Nephron progenitor cell (in vitro differentiated cells): ENCODE measurements around the gene ZNF317.
A peak's percentile ranks its signal among the peaks of the same experiment; 100 is the strongest.

Experiments used
- DNase-seq: peaks from one replicate; pipeline ENCODE4 v3.0.0; 2021
- H3K27ac Mint-ChIP-seq: 2 replicates; pipeline ENCODE4 v1.8.0; 2021; ENCODE audit warnings: mild to moderate bottlenecking, moderate library complexity, mixed read lengths
- H3K27me3 Mint-ChIP-seq: 2 replicates; pipeline ENCODE4 v1.8.0; 2021; ENCODE audit warnings: mild to moderate bottlenecking, low read depth, mixed read lengths; ENCODE audit not compliant: poor library complexity
- H3K36me3 Mint-ChIP-seq: 2 replicates; pipeline ENCODE4 v1.8.0; 2021; ENCODE audit warnings: low read depth, mixed read lengths
- H3K4me1 Mint-ChIP-seq: 2 replicates; pipeline ENCODE4 v1.8.0; 2021; ENCODE audit warnings: mixed read lengths
- H3K4me3 Mint-ChIP-seq: 2 replicates; pipeline ENCODE4 v1.8.0; 2021; ENCODE audit warnings: mild to moderate bottlenecking, moderate library complexity, mixed read lengths
- H3K9me3 Mint-ChIP-seq: 2 replicates; pipeline ENCODE4 v1.8.0; 2021; ENCODE audit warnings: mild to moderate bottlenecking, moderate library complexity, mixed read lengths
- TF ChIP-seq, protein P1 (sequence below): fragments of 200-600 bp; sonication (generic); IDR thresholded peaks from 2 replicates; pipeline ENCODE4 v1.5.0; 2021; ENCODE audit warnings: antibody characterized with exemption

The ZNF317 gene

DNA sequence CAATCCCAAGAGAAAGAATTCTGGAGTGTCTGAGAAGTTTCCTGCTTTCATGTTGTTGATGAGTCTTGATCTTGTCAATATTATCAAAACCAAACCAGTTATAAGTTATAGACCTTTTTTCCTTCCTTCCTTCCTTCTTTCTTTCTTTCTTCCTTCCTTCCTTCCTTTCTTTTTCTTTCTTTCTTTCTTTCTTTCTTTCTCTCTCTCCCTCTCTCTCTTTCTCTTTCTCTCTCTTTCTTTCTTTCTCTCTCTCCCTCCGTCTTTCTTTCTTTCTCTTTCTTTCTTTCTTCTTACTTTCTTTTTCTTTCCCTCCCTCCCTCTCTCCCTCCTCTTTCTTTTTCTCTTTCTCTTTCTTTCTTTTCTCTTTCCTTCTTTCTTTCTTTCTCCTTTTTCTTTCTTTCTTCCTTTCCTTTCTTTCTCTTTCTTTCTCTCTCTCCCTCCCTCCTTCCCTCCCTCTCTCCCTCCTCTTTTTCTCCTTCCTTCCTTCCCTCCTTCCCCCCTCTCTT is 13.2 kb upstream of the ZNF317 start, which contains the start of gene OR7G3:
Gene OR7G3 (minus strand): TSS at position 51 of the 506 bp plus-strand sequence. CDS start 0 bp downstream, at position 51.
- Mint-ChIP-seq H3K27me3 (peaks cover 21% of the 10 kb centered on the region), H3K4me1 (no peaks in the 10 kb centered on the region), H3K4me3 (no peak within 1 kb of the TSS), H3K36me3 (no peaks in the 10 kb centered on the region), H3K27ac (no peak within 1 kb of the TSS), H3K9me3 (peaks cover 68% of the 10 kb centered on the region)
- TF ChIP-seq, protein P1, sequence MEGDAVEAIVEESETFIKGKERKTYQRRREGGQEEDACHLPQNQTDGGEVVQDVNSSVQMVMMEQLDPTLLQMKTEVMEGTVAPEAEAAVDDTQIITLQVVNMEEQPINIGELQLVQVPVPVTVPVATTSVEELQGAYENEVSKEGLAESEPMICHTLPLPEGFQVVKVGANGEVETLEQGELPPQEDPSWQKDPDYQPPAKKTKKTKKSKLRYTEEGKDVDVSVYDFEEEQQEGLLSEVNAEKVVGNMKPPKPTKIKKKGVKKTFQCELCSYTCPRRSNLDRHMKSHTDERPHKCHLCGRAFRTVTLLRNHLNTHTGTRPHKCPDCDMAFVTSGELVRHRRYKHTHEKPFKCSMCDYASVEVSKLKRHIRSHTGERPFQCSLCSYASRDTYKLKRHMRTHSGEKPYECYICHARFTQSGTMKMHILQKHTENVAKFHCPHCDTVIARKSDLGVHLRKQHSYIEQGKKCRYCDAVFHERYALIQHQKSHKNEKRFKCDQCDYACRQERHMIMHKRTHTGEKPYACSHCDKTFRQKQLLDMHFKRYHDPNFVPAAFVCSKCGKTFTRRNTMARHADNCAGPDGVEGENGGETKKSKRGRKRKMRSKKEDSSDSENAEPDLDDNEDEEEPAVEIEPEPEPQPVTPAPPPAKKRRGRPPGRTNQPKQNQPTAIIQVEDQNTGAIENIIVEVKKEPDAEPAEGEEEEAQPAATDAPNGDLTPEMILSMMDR = no peak
- DNase-seq = no peak

DNA sequence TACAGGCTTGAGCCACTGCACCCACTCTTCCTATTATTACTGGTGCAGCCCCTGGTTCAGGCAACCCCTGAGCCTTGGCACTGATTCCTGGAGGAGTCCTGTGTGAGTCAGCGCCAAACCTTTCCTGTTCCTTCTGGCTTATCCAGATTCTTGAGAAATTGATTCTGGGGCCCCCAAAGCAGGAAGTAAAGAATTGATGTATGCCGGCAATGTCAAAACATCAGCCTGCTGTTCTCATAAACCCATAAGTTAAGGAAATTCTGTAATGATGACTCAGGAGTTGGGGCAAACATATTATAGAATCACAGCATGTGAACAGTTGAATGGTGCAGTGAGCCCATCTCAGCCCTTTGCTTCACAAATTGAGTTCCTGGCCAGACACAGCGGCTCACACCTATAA is 12.0 kb upstream of the ZNF317 start:
- no peaks in the 10 kb centered on the region for H3K4me1 Mint-ChIP-seq
- H3K36me3 Mint-ChIP-seq = no peaks in the 10 kb centered on the region
- peaks cover 62% of the 10 kb centered on the region for H3K9me3 Mint-ChIP-seq
- peaks cover 20% of the 10 kb centered on the region for H3K27me3 Mint-ChIP-seq
- no peak overlapping the region for H3K4me3 Mint-ChIP-seq
- H3K27ac Mint-ChIP-seq = no peak overlapping the region
- TF ChIP-seq, protein P1 = no peak
- no peak for DNase-seq

DNA sequence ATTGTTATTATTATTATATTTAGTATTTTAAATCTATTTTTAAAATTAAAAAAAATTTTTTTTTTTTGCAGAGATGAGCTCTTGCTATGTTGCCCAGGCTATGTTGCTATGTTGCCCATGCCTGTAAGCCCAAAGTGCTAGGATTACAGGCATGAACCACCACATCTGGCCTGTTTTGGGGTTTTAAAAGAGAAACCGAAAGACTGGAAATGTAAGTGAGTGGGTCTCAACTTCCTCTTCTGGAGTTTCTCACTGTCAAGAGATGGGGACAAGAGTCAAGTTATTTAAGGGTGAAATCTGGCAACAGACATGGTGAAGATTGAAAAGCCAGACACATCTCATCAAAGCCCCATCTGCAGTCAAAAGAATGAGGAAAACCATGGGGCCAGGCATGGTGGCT is 9.2 kb upstream of the ZNF317 start:
- peaks cover 16% of the 10 kb centered on the region for H3K27me3 Mint-ChIP-seq
- no peak for DNase-seq
- H3K36me3 Mint-ChIP-seq = no peaks in the 10 kb centered on the region

DNA sequence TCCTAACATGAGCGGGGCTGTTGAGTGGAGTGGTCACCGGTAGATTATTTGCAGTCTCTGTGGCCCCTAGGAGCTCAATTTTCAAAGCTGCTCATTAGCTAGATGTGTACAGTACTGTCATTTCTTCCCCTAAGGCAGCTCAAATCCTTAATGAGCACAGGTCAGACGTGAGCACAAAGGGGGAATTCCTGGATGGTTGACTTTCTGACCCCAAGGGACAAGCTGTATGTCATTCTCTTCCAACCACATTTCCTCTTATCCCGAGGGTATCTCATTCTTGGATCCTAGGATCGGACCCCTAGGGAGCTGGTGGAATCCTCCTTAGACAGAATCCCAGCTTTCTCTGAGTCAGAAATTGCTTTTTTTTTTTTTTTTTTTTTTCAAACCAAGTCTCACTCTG is 7.8 kb upstream of the ZNF317 start:
- H3K36me3 Mint-ChIP-seq = no peaks in the 10 kb centered on the region
- peaks cover 35% of the 10 kb centered on the region for H3K9me3 Mint-ChIP-seq
- TF ChIP-seq, protein P1 = no peak
- no peak overlapping the region for H3K27ac Mint-ChIP-seq
- no peak overlapping the region for H3K4me3 Mint-ChIP-seq
- H3K4me1 Mint-ChIP-seq = no peaks in the 10 kb centered on the region
- peaks cover 9% of the 10 kb centered on the region for H3K27me3 Mint-ChIP-seq
- DNase-seq = no peak

More for the DNA sequence above, 9.2 kb upstream of the ZNF317 start:
- Mint-ChIP-seq H3K4me1 (no peaks in the 10 kb centered on the region), H3K9me3 (peaks cover 48% of the 10 kb centered on the region), H3K4me3 (no peak overlapping the region), H3K27ac (no peak overlapping the region)
- TF ChIP-seq, protein P1 = no peak

DNA sequence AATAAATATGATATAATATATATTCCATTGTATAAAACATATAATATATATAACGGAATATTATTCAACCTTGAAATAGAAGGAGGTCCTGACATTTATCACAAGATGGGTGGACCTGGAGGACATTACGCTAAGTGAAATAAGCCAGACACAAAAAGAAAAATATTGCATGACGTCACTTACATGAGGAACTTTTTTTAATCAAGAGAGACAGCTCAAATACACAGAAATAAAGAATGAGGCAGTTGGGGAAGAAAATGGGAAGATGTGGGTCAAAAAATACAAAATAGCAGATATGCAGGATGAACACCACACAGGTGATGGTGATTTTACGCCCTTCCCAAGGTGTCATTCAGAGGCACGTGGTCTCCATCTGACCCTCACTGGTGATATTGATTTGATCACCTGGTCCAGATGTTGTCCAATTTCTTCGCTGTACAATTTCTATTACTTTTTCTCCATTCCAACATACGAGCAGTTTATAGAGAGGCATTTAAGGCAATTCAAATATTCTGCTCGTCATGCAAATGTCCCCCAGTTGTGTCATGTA is 513 bp upstream of the ZNF317 start:
- DNase-seq = no peak
- peak overlapping the region; percentile 99 for H3K4me3 Mint-ChIP-seq
- H3K4me1 Mint-ChIP-seq = peaks cover 12% of the 10 kb centered on the region
- TF ChIP-seq, protein P1 = no peak
- H3K27ac Mint-ChIP-seq = peak overlapping the region; percentile 99
- peaks cover 8% of the 10 kb centered on the region for H3K27me3 Mint-ChIP-seq
- H3K36me3 Mint-ChIP-seq = peaks cover 46% of the 10 kb centered on the region
- peaks cover 54% of the 10 kb centered on the region for H3K9me3 Mint-ChIP-seq

DNA sequence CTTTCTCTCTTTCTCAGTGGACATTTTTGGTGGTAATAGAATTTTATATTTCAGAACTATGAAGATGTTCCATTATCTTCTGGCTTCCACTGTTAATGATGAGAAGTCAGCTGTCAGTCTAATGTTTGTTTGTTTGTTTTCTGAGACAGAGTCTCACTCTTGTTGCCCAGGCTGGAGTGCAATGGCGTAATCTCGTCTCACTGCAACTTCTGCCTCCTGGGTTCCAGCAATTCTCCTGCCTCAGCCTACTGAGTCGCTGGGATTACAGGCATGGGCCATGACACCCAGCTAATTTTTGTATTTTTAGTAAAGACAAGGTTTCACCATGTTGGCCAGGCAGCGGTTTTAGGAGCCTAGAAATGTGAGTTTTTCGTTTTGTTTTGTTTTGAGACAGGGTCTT is 4.7 kb downstream of the ZNF317 start:
- TF ChIP-seq, protein P1 = no peak
- H3K36me3 Mint-ChIP-seq = peaks cover 98% of the 10 kb centered on the region
- no peak for DNase-seq
- peaks cover 2% of the 10 kb centered on the region for H3K27me3 Mint-ChIP-seq
- no peak overlapping the region for H3K4me3 Mint-ChIP-seq
- no peak overlapping the region for H3K27ac Mint-ChIP-seq
- peaks cover 99% of the 10 kb centered on the region for H3K9me3 Mint-ChIP-seq
- H3K4me1 Mint-ChIP-seq = peaks cover 8% of the 10 kb centered on the region
